Aorta (tissue), 5 donors: ENCODE measurements around the gene ASCL4. TPM values are rescaled to one million over a fixed set of nuclear protein-coding genes. Genes with fewer than 3 reads are reported as not detected.

Experiments used
- ATAC-seq: fragments of 200-7000 bp; cut with Tn5 transposase; one replicate; pipeline ENCODE4 v1.9.1; 2022; ENCODE audit warnings: moderate library complexity; ENCODE audit not compliant: low FRiP score
- DNase-seq, 2 donors: peaks; one replicate each; pipeline ENCODE4 v3.0.0-alpha.2; 2020
- H3K27ac ChIP-seq, 2 donors: one replicate each; pipeline ENCODE4 v1.5.1; 2013; ENCODE audit warnings: low read length in 2 of 2, mild to moderate bottlenecking in 2 of 2, moderate library complexity in 2 of 2, control low read depth in 1 of 2, inconsistent platforms in 1 of 2, low read depth in 1 of 2
- H3K27me3 ChIP-seq, 2 donors: one replicate each; pipeline ENCODE4 v1.6.1; 2013; ENCODE audit warnings: control low read depth in 1 of 2, low read length in 1 of 2, mild to moderate bottlenecking in 1 of 2, moderate library complexity in 1 of 2; ENCODE audit not compliant: insufficient read depth in 2 of 2, control insufficient read depth in 1 of 2
- H3K36me3 ChIP-seq, 2 donors: one replicate each; pipeline ENCODE4 v1.6.1; 2013; ENCODE audit warnings: control low read depth in 1 of 2, low read length in 1 of 2, mild to moderate bottlenecking in 1 of 2; ENCODE audit not compliant: insufficient read depth in 2 of 2, control insufficient read depth in 1 of 2
- H3K4me1 ChIP-seq, 2 donors: one replicate each; pipeline ENCODE4 v1.6.1; 2013; ENCODE audit warnings: low read length in 2 of 2, control low read depth in 1 of 2, mild to moderate bottlenecking in 1 of 2, moderate library complexity in 1 of 2; ENCODE audit not compliant: insufficient read depth in 2 of 2, control insufficient read depth in 1 of 2
- H3K4me3 ChIP-seq, 2 donors: one replicate each; pipeline ENCODE4 v1.5.1; 2013; ENCODE audit warnings: low read length in 2 of 2, control low read depth in 1 of 2, mild to moderate bottlenecking in 1 of 2
- H3K9me3 ChIP-seq: one replicate; pipeline ENCODE4 v1.6.1; 2013; ENCODE audit warnings: mild to moderate bottlenecking, low read length; ENCODE audit not compliant: control insufficient read depth
- WGBS, 2 donors: extraction: QIAGEN DNeasy Blood & Tissue Kit; methylation state at CpG; one replicate each; pipeline ENCODE4 v1.1.7; 2013; 5-methylcytosine and 5-hydroxymethylcytosine counted together
- intact Hi-C, 2 donors: fragments of 100-400 bp; cut with DNase I; formaldehyde crosslinking; loops; one replicate each; pipeline versions ENCODE4 v1.14.2 to v1.15.0; 2022
- polyA plus RNA-seq, 2 donors: library from polyadenylated mRNA; stranded (reverse); fragments of 200-250 nt; gene quantifications; one replicate each; pipeline ENCODE4 v1.2.3, GENCODE V29; 2013
- total RNA-seq, 2 donors: library from RNA; stranded (reverse); fragmentation: NEBNext Ultra II Directional; extraction: Animal tissue kit (Norgen Biotek cat#: 25700); gene quantifications; one replicate each; pipeline ENCODE4 v1.2.1, GENCODE V29; 2021
- donor health status: healthy with polysubstance abuse.
- donor health status: Bipolar disorder and iron deficiency.
- donor health status: DM: no; HTN: no; CAD: no.
- donor health status: DM: no; HTN: no; CAD: no.
- donor health status: DM: yes; HTN: yes; CAD: no.

ASCL4 gene
- total and polyA plus RNA-seq, 4 donors, result not detected

DNA sequence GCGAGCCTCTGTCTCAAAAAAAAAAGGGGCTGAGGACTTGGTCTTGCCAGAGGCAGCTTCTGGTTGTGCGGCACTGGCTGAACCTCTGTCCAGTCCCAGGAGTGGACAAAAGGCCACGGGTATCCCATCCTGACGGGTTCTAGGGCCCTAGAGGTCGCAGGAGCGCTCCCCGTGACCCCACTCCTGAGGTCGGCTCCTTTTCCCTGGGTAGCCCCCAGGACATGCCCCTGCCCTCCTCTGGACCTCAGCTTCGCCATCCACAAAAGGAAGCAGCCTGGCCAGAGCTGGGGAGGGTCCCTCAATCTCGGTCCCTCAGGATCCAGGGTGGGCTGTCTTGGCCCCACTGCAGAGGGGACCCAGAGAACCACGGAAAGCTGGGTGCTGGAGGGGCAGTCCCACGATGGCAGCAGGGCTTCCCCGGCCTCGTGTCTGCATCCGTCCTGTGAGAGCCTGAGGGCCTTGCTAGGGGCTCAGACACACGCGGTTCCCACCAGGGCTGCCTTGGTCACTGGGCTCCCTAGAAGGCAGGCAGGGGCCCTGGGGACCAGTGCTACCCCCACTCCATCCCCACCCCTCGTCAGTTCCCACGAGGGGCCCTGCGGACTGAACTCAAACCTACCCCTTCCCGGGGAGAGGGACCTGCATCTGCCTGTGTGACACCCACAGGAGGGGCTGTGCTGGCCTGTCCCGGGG, 31.1 kb downstream of the ASCL4 start:
- H3K9me3 ChIP-seq, result no peaks in the 10 kb centered on the region
- no peak overlapping the region for H3K27ac ChIP-seq
- H3K27me3 ChIP-seq, result no peaks in the 10 kb centered on the region
- no peak for DNase-seq
- peak; percentile 29 for ATAC-seq
- intact Hi-C loops, result no loop called here
- WGBS, 2 donors, result 70 to 80% methylated on average over 22 of the region's 22 CpGs
- H3K4me3 ChIP-seq, result no peak overlapping the region
- H3K4me1 ChIP-seq, result no peaks in the 10 kb centered on the region
- no peaks in the 10 kb centered on the region for H3K36me3 ChIP-seq

DNA sequence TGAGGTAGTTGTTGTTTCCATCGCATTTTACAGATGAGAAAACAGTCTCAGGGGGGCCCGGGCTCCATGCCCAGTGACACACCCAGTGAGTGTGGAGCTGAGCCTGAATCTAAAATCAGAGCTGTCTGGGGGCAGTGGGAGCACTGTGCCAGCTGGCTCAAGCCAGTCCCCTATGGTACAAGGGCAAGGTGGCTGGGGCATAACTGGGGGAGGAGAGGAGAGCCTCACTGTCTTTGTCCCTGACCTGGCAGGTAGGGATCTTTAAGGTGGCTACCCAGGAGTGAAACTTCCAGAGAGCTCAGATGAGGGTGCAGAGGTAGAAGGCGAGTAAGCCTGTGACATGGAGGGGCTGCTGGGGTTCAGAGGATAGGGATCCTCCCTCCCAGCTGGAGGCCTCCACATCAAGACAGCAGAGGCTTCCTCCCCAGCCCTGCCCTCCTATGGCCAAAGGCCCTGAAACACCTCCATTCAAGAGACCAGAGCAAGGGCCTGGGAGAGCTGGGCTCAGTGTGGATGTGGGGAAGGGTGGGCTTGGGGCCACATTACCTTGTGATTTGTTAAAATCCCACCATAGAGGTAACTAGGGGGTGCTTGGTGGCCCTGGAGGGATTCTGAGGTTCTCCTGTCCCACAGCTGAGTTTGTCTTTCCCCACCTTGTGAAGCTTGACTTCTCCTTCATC, 33.1 kb downstream of the ASCL4 start:
- intact Hi-C loops, result no loop called here
- no peak for ATAC-seq

DNA sequence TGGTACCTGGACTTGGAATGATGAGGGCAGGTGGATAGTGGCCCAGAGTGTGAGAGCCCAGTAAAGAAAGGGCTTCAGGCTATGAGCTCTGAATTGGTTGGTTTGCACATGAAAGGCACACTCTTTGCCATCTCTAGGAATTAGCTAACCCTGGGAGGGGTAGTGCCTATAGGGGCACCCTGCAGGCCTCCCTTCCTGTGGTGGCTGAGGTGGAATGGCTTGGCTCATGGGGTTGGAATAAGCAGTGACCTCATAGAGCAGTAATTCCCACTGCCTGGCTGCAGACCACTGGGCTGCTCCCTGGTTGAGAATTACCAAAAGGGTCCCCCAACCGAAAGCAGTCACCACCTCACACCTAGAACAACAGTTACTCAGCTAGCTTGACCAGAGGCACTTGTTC, 42.7 kb downstream of the ASCL4 start:
- DNase-seq (no peak), ATAC-seq (no peak)
- intact Hi-C loops, result no loop called here
- H3K27ac ChIP-seq, result no peak overlapping the region
- peaks cover 8% of the 10 kb centered on the region for H3K9me3 ChIP-seq
- H3K4me3 ChIP-seq, result no peak overlapping the region
- H3K36me3 ChIP-seq, result no peaks in the 10 kb centered on the region
- no peaks in the 10 kb centered on the region for H3K4me1 ChIP-seq
- 74 to 83% methylated on average over 1 of the region's 1 CpG for WGBS, 2 donors
- H3K27me3 ChIP-seq, result no peaks in the 10 kb centered on the region

More for the DNA sequence above, 33.1 kb downstream of the ASCL4 start:
- no peak overlapping the region for H3K4me3 ChIP-seq
- H3K9me3 ChIP-seq, result no peaks in the 10 kb centered on the region
- no peaks in the 10 kb centered on the region for H3K36me3 ChIP-seq
- no peaks in the 10 kb centered on the region for H3K4me1 ChIP-seq
- no peak overlapping the region for H3K27ac ChIP-seq
- DNase-seq, result no peak
- 57 to 69% methylated on average over 3 of the region's 3 CpGs for WGBS, 2 donors
- no peaks in the 10 kb centered on the region for H3K27me3 ChIP-seq

DNA sequence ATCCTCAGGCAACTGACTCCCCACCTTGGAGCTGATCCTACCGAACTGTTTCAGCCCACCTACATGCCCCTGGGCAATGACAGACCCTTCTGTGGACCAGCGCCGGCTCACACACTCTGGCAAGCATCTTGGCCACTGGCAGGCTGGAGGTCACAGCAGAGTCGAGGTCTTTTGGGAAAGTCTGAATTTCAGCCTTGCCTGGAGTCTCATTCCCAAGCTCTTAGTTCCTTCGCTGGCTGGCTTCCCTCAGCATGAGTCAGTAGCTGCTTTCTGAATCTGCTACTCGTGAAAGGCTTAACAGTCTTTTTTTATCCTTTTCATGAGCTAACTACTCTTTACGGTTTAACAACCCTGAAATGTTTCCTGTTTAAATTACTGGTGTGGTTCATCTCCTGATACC, 44.5 kb downstream of the ASCL4 start:
- DNase-seq, result peak in 1 of 2 donors; percentile 75

DNA sequence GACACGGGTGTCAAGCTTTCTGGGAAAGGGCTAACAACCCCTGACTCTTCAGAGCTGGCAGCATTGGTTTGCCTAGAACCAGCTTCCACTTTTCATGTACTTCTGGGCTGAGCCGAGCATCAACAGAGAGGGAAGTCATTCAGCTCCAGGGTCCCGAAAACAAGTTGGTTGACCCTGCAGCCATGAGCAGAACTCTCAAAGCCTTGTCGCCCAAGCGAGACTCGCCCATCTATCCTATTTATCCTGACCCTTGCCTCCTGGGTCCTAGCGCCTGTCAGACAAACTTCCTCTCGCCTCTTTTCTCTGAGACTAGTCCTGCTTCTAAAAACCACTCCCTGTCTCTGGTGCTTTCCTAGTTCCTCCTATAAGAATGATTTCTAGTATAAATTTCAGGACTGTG, 47.9 kb downstream of the ASCL4 start:
- H3K27ac ChIP-seq, result no peak overlapping the region
- H3K9me3 ChIP-seq, result peaks cover 11% of the 10 kb centered on the region
- intact Hi-C loops, result no loop called here
- H3K4me1 ChIP-seq, result no peaks in the 10 kb centered on the region
- H3K36me3 ChIP-seq, result no peaks in the 10 kb centered on the region
- ATAC-seq, result no peak
- no peaks in the 10 kb centered on the region for H3K27me3 ChIP-seq
- H3K4me3 ChIP-seq, result no peak overlapping the region
- DNase-seq, result peak in 1 of 2 donors; percentile 47
- 19 to 25% methylated on average over 8 of the region's 8 CpGs for WGBS, 2 donors

More for the DNA sequence above, 44.5 kb downstream of the ASCL4 start:
- no peak overlapping the region for H3K4me3 ChIP-seq
- WGBS, 2 donors, result 39 to 41% methylated on average over 7 of the region's 7 CpGs
- intact Hi-C loops, result no loop called here
- H3K27ac ChIP-seq, result no peak overlapping the region
- H3K4me1 ChIP-seq, result no peaks in the 10 kb centered on the region
- H3K27me3 ChIP-seq, result no peaks in the 10 kb centered on the region
- no peaks in the 10 kb centered on the region for H3K36me3 ChIP-seq
- H3K9me3 ChIP-seq, result peaks cover 8% of the 10 kb centered on the region
- ATAC-seq, result peak; percentile 29

Other genes with a start within 250 kb of the ASCL4 start
- 10 to 100 TPM; 23.6 to 27.6 TPM for gene PWP1, start 88.9 kb upstream of the ASCL4 start, total RNA-seq
- 10 to 100 TPM; 23.3 to 40.1 TPM for gene PWP1, start 88.9 kb upstream of the ASCL4 start, polyA plus RNA-seq
- 10 to 100 TPM; 26.2 to 26.7 TPM for gene PRDM4, start 13.6 kb upstream of the ASCL4 start, total RNA-seq
- gene PRDM4, start 13.6 kb upstream of the ASCL4 start, polyA plus RNA-seq, result 10 to 100 TPM; 11.1 to 16.4 TPM